HL-60 (cell line): ENCODE data around the gene PYROXD2.

Experiments used
- DNase-seq, 2 experiments: peaks; one replicate each; pipeline ENCODE4 v3.0.0-alpha.2; 2010 to 2020; ENCODE audit warnings: low read depth in 1 of 2, low spot score in 1 of 2
- H3K27ac ChIP-seq: fragments of 250-450 bp; sonication (Bioruptor Pico); replicated peaks from 2 replicates; pipeline ENCODE4 v1.5.1; 2020; ENCODE audit warnings: mild to moderate bottlenecking, moderate library complexity
- H3K27me3 ChIP-seq: fragments of 250-450 bp; sonication (Bioruptor Pico); 2 replicates; pipeline ENCODE4 v1.5.1; 2021; ENCODE audit warnings: mild to moderate bottlenecking, moderate library complexity; ENCODE audit not compliant: insufficient read depth, poor library complexity, severe bottlenecking
- H3K4me3 ChIP-seq: replicated peaks from 2 replicates; pipeline ENCODE4 v1.5.1; 2011; ENCODE audit warnings: mild to moderate bottlenecking, control low read depth, low read length; ENCODE audit not compliant: insufficient read depth
- CTCF ChIP-seq: IDR thresholded peaks from one replicate; pipeline ENCODE4 v1.5.1; 2011; ENCODE audit warnings: low read length, control low read depth, inconsistent platforms; ENCODE audit not compliant: insufficient read depth
- GABPA ChIP-seq: IDR thresholded peaks from 2 replicates; pipeline ENCODE4 v1.6.1; 2012; ENCODE audit warnings: low read depth
- POLR2AphosphoS5 ChIP-seq: IDR thresholded peaks from 2 replicates; pipeline ENCODE4 v1.6.1; 2012; ENCODE audit warnings: low read depth
- SPI1 ChIP-seq: IDR thresholded peaks from 2 replicates; pipeline ENCODE4 v1.6.1; 2012; ENCODE audit warnings: low read depth, mild to moderate bottlenecking, borderline replicate concordance
- TF ChIP-seq, protein P1 (sequence below): IDR thresholded peaks from 2 replicates; pipeline ENCODE4 v1.6.1; 2012; ENCODE audit warnings: low read depth; ENCODE audit not compliant: insufficient replicate concordance

The PYROXD2 gene

DNA sequence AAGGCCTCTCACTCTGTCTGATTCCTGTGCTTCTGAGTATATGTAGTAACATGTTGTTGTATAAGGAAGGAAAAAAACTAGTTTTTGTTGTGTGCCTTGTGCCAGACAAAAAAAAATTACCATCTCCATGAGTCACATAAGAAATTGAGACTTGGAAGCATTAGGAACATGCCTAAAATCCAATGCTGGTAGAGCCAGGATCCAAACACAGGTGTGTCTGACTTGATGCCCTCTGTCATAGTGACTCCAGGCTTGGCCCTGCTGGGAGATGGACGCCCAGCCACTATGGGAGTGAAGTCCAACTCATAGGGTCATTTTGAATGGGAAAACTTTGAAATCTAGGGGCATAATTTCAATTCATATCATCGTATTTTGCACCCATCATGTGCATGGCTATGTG is 38.0 kb downstream of the PYROXD2 start:
- Histone ChIP-seq H3K4me3 (no peak overlapping the region), H3K27ac (no peak overlapping the region), H3K27me3 (no peaks in the 10 kb centered on the region)
- no peak for DNase-seq
- TF ChIP-seq CTCF (no peak), SPI1 (no peak), GABPA (no peak)

GRCh38 chr10:98376485-98376884 is 38.5 kb downstream of the PYROXD2 start:
- H3K4me3 ChIP-seq = no peak overlapping the region
- DNase-seq = no peak
- H3K27ac ChIP-seq = no peak overlapping the region
- no peaks in the 10 kb centered on the region for H3K27me3 ChIP-seq
- TF ChIP-seq CTCF (no peak), SPI1 (no peak), POLR2AphosphoS5 (no peak), GABPA (no peak)
- TF ChIP-seq, protein P1, sequence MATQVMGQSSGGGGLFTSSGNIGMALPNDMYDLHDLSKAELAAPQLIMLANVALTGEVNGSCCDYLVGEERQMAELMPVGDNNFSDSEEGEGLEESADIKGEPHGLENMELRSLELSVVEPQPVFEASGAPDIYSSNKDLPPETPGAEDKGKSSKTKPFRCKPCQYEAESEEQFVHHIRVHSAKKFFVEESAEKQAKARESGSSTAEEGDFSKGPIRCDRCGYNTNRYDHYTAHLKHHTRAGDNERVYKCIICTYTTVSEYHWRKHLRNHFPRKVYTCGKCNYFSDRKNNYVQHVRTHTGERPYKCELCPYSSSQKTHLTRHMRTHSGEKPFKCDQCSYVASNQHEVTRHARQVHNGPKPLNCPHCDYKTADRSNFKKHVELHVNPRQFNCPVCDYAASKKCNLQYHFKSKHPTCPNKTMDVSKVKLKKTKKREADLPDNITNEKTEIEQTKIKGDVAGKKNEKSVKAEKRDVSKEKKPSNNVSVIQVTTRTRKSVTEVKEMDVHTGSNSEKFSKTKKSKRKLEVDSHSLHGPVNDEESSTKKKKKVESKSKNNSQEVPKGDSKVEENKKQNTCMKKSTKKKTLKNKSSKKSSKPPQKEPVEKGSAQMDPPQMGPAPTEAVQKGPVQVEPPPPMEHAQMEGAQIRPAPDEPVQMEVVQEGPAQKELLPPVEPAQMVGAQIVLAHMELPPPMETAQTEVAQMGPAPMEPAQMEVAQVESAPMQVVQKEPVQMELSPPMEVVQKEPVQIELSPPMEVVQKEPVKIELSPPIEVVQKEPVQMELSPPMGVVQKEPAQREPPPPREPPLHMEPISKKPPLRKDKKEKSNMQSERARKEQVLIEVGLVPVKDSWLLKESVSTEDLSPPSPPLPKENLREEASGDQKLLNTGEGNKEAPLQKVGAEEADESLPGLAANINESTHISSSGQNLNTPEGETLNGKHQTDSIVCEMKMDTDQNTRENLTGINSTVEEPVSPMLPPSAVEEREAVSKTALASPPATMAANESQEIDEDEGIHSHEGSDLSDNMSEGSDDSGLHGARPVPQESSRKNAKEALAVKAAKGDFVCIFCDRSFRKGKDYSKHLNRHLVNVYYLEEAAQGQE = no peak

DNA sequence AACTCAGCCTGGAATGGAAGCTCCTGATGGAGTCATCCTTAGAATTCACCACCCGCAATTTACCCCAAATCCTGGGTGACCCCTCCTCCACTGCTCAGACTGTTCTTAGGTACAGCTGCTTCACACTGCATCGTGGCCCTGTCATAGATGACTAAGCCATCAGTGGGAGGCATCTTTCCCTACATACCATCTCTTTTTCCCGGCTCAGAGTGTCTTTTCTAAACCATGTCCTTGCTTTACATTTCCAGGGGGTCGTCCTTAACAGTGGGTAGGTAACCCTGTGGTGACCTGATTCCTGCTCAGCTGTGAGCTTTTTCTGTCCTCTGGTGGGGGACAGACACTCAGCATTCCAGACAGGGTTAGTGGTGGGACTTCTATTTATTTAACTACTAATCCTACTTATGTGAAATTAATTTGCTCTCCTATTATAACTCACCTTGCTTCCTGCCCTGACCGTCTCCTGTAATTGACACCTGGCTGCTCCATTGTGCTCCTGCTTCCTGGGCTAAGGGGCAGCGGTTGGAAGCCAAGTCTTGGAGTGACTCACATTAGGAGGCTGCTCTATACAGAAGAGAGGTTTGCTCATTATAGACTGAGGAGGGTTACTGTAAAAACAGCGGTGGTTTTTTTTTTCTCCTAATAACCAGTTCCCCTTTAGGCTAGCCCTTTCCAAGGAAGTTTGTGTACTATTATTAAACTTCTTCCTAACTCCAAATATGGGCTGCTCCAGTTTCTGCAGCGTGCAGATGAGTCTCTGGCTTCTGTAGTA is 40.6 kb downstream of the PYROXD2 start:
- DNase-seq = no peak
- no peak overlapping the region for H3K4me3 ChIP-seq

GRCh38 chr10:98373260-98374040 is 41.5 kb downstream of the PYROXD2 start:
- no peak overlapping the region for H3K27ac ChIP-seq
- H3K27me3 ChIP-seq = no peaks in the 10 kb centered on the region
- TF ChIP-seq, protein P1 = no peak
- no peak for TF ChIP-seq POLR2AphosphoS5
- no peak for DNase-seq
- no peak overlapping the region for H3K4me3 ChIP-seq

More for the DNA sequence above, 40.6 kb downstream of the PYROXD2 start:
- Histone ChIP-seq H3K27me3 (no peaks in the 10 kb centered on the region), H3K27ac (no peak overlapping the region)
- no peak for TF ChIP-seq GABPA
